Stimulated activated CD4-positive, alpha-beta T cell treated with anti-CD3 and anti-CD28 coated beads, Interleukin-2, amount 100 ng/mL, for 24 hours (primary cell): ENCODE measurements around the gene GPC3.
"Not testable (repeated sequence)": the region's sequence is repeated elsewhere in the genome, so short reads cannot be mapped to it uniquely, and the experiment has no call there.

Source experiments
- DNase-seq, 2 donors: peaks; one replicate each; pipeline ENCODE4 v3.0.0-alpha.2; 2020

The GPC3 gene

DNA sequence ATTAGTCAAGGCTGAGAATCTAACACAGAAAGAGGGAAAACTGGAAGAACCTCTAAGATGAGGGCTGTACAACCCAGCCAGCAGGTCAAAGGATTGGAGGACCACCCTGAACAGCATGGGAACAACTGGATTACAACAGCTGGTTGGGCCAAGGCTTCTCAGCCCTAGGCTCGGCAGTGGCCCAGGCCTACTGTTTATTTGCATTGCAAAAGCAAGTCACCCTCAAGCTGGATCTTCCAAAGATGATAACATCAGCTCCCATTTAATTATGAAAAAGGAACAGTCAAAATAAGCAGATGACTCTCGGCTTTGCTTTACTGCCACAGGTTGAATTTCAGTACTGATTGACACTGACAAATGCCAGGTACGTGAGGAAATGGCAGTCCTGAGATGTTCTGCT lies 61.8 kb downstream of the GPC3 start:
- no peak for DNase-seq

DNA sequence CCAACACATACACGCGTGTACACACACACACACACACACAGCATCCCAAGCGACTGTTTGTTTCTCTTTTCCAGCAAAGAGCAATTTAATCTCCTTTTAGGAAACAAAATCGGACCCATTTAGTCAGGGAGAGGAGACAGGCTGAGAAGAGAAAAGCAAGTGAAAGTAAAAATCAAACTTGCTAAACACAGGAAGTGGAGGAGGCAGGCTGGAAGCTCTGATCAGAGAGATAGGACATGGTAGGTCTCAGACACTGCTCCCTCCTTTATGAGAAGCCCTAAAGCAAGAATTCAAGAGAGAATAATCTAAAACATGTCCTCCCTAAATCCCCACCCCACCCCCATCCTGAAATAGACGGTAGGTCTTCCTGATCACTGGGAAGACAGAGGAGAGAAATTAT lies 62.3 kb downstream of the GPC3 start:
- no peak for DNase-seq

GRCh38 chrX:133922390-133922771 lies 63.0 kb downstream of the GPC3 start:
- no peak for DNase-seq

- DNase-seq: peak; percentile 25 to 45
Observed at GRCh38 chrX:133921764-133922389, 63.5 kb downstream of the GPC3 start.

DNA sequence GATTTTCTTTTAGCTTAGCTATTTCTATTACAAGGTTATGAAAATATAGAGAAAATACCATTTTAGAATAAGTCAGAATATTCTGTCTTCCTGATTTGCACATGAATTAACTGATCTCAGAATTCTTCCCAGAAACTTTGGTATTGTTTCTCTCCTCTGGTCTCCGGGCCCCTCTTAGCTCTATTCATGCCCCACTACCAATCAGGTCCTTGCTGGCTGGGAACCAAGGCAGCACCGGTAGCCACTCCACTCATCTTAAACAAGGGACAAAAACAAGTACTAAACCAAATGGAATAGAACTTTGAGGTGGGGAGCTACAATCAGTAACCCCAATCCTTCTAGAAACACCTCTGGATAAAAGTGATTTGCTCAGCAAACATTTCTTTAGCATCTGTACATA lies 64.3 kb downstream of the GPC3 start:
- no peak for DNase-seq

GRCh38 chrX:133918361-133918771 lies 67.0 kb downstream of the GPC3 start:
- no peak for DNase-seq

GRCh38 chrX:133916984-133917722 lies 68.2 kb downstream of the GPC3 start:
- DNase-seq: no peak

- DNase-seq: no peak
Observed at GRCh38 chrX:133913658-133914388, 71.6 kb downstream of the GPC3 start.

GRCh38 chrX:133913009-133913408 lies 72.4 kb downstream of the GPC3 start:
- no peak for DNase-seq

DNA sequence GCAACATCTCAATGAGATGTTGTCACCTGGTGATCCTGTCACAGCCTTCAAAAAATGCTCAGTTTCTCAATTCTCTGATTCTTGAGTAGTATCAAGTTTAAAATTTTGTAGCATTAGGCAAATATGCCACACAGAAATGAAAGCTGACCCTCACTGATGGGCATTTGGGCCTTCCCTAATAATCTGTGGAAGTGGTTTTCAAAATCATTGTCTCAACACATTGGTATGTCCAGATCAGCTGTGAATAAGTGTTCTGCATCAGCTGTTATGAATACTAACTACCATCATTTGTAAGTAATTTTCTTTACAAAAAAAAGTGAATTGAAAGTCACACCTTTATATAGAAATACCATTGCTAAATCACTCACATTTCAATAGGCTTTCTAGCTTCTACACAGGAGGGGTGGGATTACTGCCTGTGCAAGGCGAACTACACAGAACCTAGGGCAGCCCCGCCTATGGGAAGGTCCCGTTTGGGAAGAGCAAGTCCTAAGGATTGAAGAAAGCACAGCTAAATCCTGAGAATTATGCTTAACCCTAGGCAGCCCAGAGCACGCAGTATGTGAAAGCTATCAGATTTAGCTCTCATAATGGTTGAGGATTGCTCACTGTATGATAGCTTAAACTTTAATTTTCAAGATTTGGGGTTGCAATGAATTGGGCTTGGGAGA lies 73.4 kb downstream of the GPC3 start:
- no peak for DNase-seq

DNA sequence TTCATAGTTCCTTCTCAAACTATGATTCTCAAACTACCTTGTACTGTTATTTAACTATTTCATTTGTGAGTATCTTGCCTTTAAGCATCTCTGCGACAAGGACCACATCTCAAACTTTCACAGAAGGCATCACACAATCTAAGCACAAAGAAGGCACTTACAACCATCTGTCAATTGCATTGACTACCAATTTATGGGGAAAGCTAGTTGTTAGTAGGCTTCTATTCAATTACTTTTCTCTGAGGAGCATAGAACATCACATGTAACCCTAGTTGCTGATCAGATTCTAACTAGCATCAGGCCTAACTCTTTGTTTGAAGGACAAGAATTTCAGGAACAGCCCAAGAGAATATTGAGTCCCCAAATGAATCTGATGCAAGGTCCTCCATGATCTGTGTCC lies 74.9 kb downstream of the GPC3 start:
- no peak for DNase-seq

GRCh38 chrX:133909888-133910287 lies 75.5 kb downstream of the GPC3 start:
- DNase-seq: no peak

- DNase-seq: no peak
Observed at GRCh38 chrX:133908223-133908955, 77.0 kb downstream of the GPC3 start.

DNA sequence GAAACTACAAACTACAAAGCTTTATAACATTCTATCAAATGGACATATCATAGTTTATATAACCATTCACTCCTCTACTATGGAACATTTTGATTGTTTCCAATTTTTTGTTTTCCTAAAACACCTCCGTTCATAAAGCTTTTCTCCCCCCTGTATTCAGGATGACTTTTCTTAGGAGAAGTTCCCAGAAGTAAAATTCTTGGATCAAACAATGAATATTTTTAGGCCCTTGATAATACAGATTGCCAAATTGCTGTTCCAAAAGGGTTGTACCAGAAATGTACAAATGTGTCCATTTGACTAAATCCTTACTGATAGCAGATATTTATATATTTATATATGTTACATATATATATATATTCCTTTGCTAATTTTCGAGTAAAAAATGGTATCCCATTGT lies 77.8 kb downstream of the GPC3 start:
- DNase-seq: no peak

DNA sequence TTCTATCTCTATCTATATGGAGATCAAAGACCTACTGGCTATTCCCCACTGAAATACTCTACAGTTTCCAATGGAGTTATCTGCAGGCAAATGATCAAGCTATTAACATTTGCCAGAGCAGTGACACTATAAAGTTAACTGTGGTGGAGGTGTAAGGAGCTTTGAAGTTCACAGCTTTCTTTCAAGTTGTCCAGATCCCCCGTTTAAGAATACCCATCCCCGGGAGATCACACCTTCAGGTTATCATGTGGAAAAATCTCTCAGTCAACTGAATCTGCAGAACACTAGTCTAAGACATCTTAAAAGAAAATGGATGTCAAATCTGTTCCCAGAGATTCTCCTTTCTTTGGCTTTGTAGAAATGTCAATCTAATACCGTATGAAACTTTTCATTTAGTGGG lies 80.1 kb downstream of the GPC3 start:
- no peak for DNase-seq

DNA sequence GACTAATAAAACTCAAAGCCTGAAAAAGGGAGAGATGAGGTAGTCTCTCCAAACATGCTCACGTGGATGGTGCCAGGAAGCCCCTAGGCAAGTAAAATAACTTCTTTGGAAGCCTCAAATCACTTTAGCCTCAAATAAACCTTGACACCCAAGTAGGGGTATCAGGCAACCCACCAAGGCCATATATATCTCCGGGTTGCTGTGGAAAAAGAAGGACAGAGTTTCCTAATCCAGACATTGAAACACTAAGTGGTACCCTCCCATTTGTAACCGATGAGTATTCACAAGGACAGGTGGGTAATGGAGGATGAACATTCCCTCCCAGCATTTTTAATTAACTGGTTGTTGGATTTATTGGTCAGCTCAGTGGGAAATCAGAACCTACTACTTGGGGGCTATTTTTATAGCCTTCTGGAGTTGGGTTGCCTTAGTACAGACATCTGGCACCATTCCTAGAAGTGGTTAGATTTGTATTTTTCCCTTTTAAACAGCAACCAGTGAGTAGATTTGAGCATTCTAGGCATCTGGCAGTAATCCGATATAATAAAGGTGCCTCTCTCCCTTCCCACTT lies 87.7 kb downstream of the GPC3 start:
- DNase-seq: no peak

- no peak for DNase-seq
Observed at GRCh38 chrX:133892337-133892736, 93.1 kb downstream of the GPC3 start.

DNA sequence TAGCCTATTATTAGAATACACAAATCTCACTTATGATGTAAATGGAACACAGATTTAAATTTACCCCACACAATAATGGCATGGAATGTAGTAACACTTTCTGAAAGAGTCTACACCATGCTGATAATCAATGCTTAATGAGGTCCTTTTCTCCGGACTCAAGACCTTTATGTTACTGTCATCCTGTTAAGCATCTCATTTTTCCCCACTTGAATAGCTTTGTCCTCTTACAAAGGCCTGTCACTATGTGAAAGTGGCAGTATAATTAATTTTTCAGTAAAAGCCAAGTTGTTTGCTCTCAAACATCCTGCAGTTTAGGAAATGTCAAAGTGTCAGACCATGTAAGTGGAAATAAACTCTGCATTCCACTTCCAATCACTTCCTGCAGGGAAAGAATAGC lies 96.4 kb downstream of the GPC3 start:
- DNase-seq: no peak

DNA sequence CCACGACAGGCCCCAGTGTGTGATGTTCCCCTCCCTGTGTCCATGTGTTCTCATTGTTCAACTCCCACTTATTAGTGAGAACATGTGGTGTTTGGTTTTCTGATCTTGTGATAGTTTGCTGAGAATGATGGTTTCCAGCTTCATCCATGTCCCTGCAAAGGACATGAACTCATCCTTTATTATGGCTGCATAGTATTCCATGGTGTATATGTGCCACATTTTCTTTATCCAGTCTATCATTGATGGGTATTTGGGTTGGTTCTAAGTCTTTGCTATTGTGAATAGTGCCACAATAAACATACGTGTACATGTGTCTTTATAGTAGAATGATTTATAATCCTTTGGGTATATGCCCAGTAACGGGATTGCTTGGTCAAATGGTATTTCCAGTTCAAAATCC lies 97.3 kb downstream of the GPC3 start:
- DNase-seq: not testable (repeated sequence)

DNA sequence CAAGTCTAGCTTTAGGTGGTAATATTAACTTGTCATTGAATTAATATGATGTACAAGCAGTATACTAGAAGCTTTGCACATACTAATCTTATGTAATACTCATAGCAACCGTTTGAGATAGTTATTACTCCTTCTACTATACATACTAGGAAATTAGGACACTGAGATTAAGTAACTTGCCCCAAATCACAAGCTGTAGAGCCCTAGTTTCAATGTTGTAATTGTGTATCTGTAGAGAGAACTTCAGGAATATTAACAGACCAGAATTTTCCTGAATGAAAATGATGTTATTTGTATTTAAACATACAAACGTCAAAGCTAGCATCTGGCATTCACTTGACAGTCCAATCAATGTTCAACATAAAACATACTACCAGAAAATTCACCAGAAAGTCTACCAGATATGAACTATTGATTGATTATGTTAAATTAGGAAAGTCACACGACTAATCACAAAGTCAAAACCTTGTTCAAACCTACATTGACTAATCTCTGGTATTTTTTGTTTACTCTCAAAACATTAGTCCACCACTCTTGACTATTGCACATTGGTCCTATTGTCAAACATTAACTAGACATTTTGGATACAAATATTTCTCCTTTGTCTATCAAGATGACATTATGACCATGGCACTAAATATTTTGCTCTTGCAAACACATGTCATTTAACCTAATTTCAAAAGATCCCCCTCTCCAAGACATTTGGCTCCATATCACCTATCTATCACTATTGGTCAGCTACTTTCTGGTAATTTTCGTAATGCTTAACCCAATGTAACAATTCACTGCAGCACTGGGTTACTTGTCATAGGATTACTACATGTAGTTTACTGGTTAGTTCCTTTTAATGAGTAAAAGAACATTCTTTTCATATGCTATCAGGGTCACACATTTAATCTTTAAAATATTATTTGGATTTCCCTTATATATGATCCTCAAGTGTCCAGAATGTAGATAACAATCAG lies 100.7 kb downstream of the GPC3 start:
- no peak for DNase-seq

DNA sequence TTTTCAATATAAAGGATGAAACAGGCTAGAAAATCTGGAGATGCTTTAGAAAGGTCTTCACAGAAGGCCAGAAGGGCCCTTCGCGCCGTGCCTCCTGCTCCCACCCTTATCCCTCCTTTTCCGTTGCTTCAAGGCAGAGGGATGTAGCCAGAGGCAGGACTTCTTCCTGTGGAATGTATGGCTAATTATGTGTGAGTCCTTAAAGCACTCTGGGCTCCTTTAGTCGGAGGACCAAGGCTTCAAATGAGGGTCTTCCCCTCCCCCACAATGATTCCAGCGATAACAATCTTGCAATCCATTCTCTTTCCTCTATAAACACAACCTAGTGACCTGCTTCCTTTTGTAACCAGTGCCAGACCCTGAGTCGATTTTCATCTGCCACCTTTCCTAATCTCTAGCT lies 103.5 kb downstream of the GPC3 start:
- no peak for DNase-seq
